HepG2 (cell line): ENCODE measurements around the gene ZNF414. TPM values are rescaled to one million over a fixed set of nuclear protein-coding genes. Genes with fewer than 3 reads are reported as not detected.

ENCODE experiments used
- ATAC-seq: fragments of 200-7000 bp; cut with Tn5 transposase; 3 replicates; pipeline ENCODE4 v1.9.1; 2020; ENCODE audit warnings: mild to moderate bottlenecking, moderate library complexity
- BruUV-seq: library from RNA; stranded (reverse); fragments of 400-500 nt; replicated peaks from 2 replicates; lab custom pipeline; 2021; lab: Mats Ljungman, UMichigan
- CTCF ChIA-PET: fragments of 300-600 bp; formaldehyde crosslinking; extraction: SDS; loops from one replicate; lab custom pipeline; 2021; ENCODE audit warnings: low total read pairs, inconsistent platforms, low intra/inter-chr PET ratio; lab: Yijun Ruan, JAX
- POLR2A ChIA-PET: fragments of 350-600 bp; sonication (Branson Sonifier 250); formaldehyde crosslinking; loops from one replicate; lab custom pipeline; 2020; ENCODE audit warnings: antibody characterized with exemption, inconsistent platforms; lab: Yijun Ruan, JAX
- DNase-seq: peaks from one replicate; pipeline ENCODE4 v3.0.0-alpha.2; 2015; ENCODE audit warnings: low spot score
- FAIRE-seq: peaks from 3 replicates; lab custom pipeline; 2011; peaks lifted over from hg19 to GRCh38; lab: Jason Lieb, UNC
- H2AFZ ChIP-seq: one replicate; pipeline ENCODE4 v1.6.1; 2011; ENCODE audit warnings: low read length, inconsistent platforms
- H3K27ac ChIP-seq: fragments of 300-600 bp; 3 replicates; pipeline ENCODE4 v1.8.0; 2011; ENCODE audit warnings: mixed run types, mild to moderate bottlenecking, mixed read lengths, low read length, inconsistent platforms; ENCODE audit not compliant: insufficient read depth; ENCODE audit errors: extremely low read length
- H3K27me3 ChIP-seq, 2 experiments: fragments of 200-600 bp in 1 of 2; 2 replicates in 1 of 2; 3 replicates in 1 of 2; pipeline versions ENCODE4 v1.6.0 to v1.8.0; 2011; ENCODE audit warnings: low read length in 2 of 2, mild to moderate bottlenecking in 2 of 2, moderate library complexity in 2 of 2, inconsistent platforms in 1 of 2; ENCODE audit not compliant: insufficient read depth in 2 of 2, control insufficient read depth in 1 of 2
- H3K36me3 ChIP-seq, 2 experiments: fragments of 200-600 bp in 1 of 2; replicated peaks in 1 of 2; 2 replicates in 1 of 2; 3 replicates in 1 of 2; pipeline versions ENCODE4 v1.5.1 to v1.8.0; 2011; ENCODE audit warnings: low read length in 2 of 2, inconsistent platforms in 1 of 2; ENCODE audit not compliant: insufficient read depth in 2 of 2, control insufficient read depth in 1 of 2
- H3K4me1 ChIP-seq: 2 replicates; pipeline ENCODE4 v1.5.1; 2012; ENCODE audit warnings: low read length, inconsistent platforms; ENCODE audit not compliant: insufficient read depth
- H3K4me2 ChIP-seq: 2 replicates; pipeline ENCODE4 v1.6.0; 2011; ENCODE audit warnings: low read depth, low read length, inconsistent platforms
- H3K4me3 ChIP-seq, 3 experiments: fragments of 200-600 bp in 1 of 3; sonication (generic), shearing (Covaris generic) in 1 of 3; replicated peaks in 1 of 3; 2 replicates each; pipeline ENCODE4 v1.5.1; 2011 to 2016; ENCODE audit warnings: low read length in 3 of 3, inconsistent platforms in 2 of 3, low read depth in 2 of 3, mild to moderate bottlenecking in 2 of 3, control low read depth in 1 of 3, mixed read lengths in 1 of 3; ENCODE audit not compliant: insufficient read depth in 1 of 3
- H3K79me2 ChIP-seq: one replicate; pipeline ENCODE4 v1.6.1; 2011; ENCODE audit warnings: low read length, inconsistent platforms; ENCODE audit not compliant: insufficient read depth
- H3K9ac ChIP-seq: 2 replicates; pipeline ENCODE4 v1.6.0; 2011; ENCODE audit warnings: mild to moderate bottlenecking, low read depth, low read length, inconsistent platforms; ENCODE audit not compliant: insufficient read depth
- H3K9me3 ChIP-seq: 2 replicates; pipeline ENCODE4 v1.5.1; 2012; ENCODE audit warnings: mild to moderate bottlenecking, low read length
- H4K20me1 ChIP-seq: 2 replicates; pipeline ENCODE4 v1.6.0; 2011; ENCODE audit warnings: inconsistent platforms, mild to moderate bottlenecking, low read length, moderate library complexity; ENCODE audit not compliant: insufficient read depth
- AKAP8 ChIP-seq: sonication (generic); formaldehyde crosslinking; IDR thresholded peaks from 2 replicates; pipeline ENCODE4 v1.5.1; 2020; ENCODE audit warnings: mild to moderate bottlenecking, missing genetic modification reagents
- ELF4 ChIP-seq: sonication (generic); formaldehyde crosslinking; IDR thresholded peaks from 2 replicates; pipeline ENCODE4 v1.5.0; 2020; ENCODE audit warnings: missing genetic modification reagents, mild to moderate bottlenecking, moderate library complexity, borderline replicate concordance
- MAFF ChIP-seq: IDR thresholded peaks from 2 replicates; pipeline ENCODE4 v1.6.1; 2011; ENCODE audit warnings: low read depth, low read length, improper control_type of control experiment
- MED13 ChIP-seq: sonication (generic); formaldehyde crosslinking; IDR thresholded peaks from 2 replicates; pipeline ENCODE4 v1.5.0; 2020; ENCODE audit warnings: missing genetic modification reagents
- NFE2L2 ChIP-seq: fragments of 150-350 bp; IDR thresholded peaks from 2 replicates; pipeline ENCODE4 v1.6.1; 2014; ENCODE audit warnings: low read length
- RBM39 ChIP-seq: fragments of 200-400 bp; formaldehyde crosslinking; IDR thresholded peaks from one replicate; pipeline ENCODE4 v1.6.1; 2018; ENCODE audit warnings: antibody characterized with exemption, mild to moderate bottlenecking, low read depth, low read length; ENCODE audit not compliant: poor library complexity, severe bottlenecking
- SMAD9 ChIP-seq: sonication (generic); formaldehyde crosslinking; IDR thresholded peaks from 2 replicates; pipeline ENCODE4 v1.5.1; 2020; ENCODE audit warnings: mild to moderate bottlenecking, missing genetic modification reagents
- STAT6 ChIP-seq: sonication (generic); formaldehyde crosslinking; IDR thresholded peaks from 2 replicates; pipeline ENCODE4 v1.4.0; 2020; ENCODE audit warnings: missing genetic modification reagents, mild to moderate bottlenecking, borderline replicate concordance
- ZNF207 ChIP-seq: fragments of 450-650 bp; IDR thresholded peaks from 2 replicates; pipeline ENCODE4 v1.6.1; 2016; ENCODE audit warnings: antibody characterized with exemption, borderline replicate concordance
- ZNF225 ChIP-seq: sonication (generic); formaldehyde crosslinking; IDR thresholded peaks from 2 replicates; pipeline ENCODE4 v1.4.0; 2020; ENCODE audit warnings: mild to moderate bottlenecking, missing genetic modification reagents
- ZNF451 ChIP-seq: sonication (generic); formaldehyde crosslinking; IDR thresholded peaks from 2 replicates; pipeline ENCODE4 v1.5.0; 2020; ENCODE audit warnings: mild to moderate bottlenecking, missing genetic modification reagents
- ZNF513 ChIP-seq: sonication (generic); formaldehyde crosslinking; conservative IDR thresholded peaks from 2 replicates; pipeline ENCODE4 v1.5.0; 2020; ENCODE audit warnings: missing genetic modification reagents
- ZNF550 ChIP-seq: sonication (generic); formaldehyde crosslinking; IDR thresholded peaks from 2 replicates; pipeline ENCODE4 v1.4.0; 2020; ENCODE audit warnings: mild to moderate bottlenecking, missing genetic modification reagents, borderline replicate concordance
- ZNF770 ChIP-seq: sonication (generic); formaldehyde crosslinking; IDR thresholded peaks from 2 replicates; pipeline ENCODE4 v1.5.0; 2020; ENCODE audit warnings: mild to moderate bottlenecking, missing genetic modification reagents
- ZNF790 ChIP-seq: sonication (generic); formaldehyde crosslinking; IDR thresholded peaks from 2 replicates; pipeline ENCODE4 v1.8.0; 2022; ENCODE audit warnings: missing genetic modification reagents, mild to moderate bottlenecking, borderline replicate concordance
- ZNF878 ChIP-seq: sonication (generic); formaldehyde crosslinking; IDR thresholded peaks from 2 replicates; pipeline ENCODE4 v1.8.1; 2023; ENCODE audit warnings: mild to moderate bottlenecking, missing genetic modification reagents, moderate library complexity
- ZSCAN21 ChIP-seq: sonication (generic); formaldehyde crosslinking; IDR thresholded peaks from 2 replicates; pipeline ENCODE4 v1.8.0; 2022; ENCODE audit warnings: mild to moderate bottlenecking, missing genetic modification reagents, moderate library complexity, borderline replicate concordance
- ZSCAN31 ChIP-seq: sonication (generic); formaldehyde crosslinking; IDR thresholded peaks from 2 replicates; pipeline ENCODE4 v1.5.0; 2020; ENCODE audit warnings: low read depth, mild to moderate bottlenecking, missing genetic modification reagents
- WGBS: methylation state at CpG from one replicate; pipeline ENCODE4 v1.1.6; 2017; ENCODE audit warnings: low lambda C conversion rate; 5-methylcytosine and 5-hydroxymethylcytosine counted together
- in situ Hi-C: cut with HindIII; loops from 2 replicates; pipeline ENCODE4 v1.10.0; 2017; ENCODE audit warnings: low pct_unique_long_range_greater_than_20kb; ENCODE audit not compliant: extremely low pct_ligation_motif_present
- intact Hi-C: fragments of 100-400 bp; cut with micrococcal nuclease; formaldehyde crosslinking; loops from one replicate; pipeline ENCODE4 v1.10.0; 2022; ENCODE audit not compliant: unreplicated experiment
- polyA plus RNA-seq, 8 experiments: library from polyadenylated mRNA; depleted of rRNA in 3 of 8; stranded (reverse) in 7 of 8; unstranded in 1 of 8; fragments of >200 nt; fragmentation: Illumina TruSeq in 4 of 8; extraction: Trizol in 4 of 8; gene quantifications; 2 replicates each; pipeline versions ENCODE4 v1.2.1 to v1.2.3, GENCODE V29; 2011 to 2016; ENCODE audit warnings: low read depth in 4 of 8, missing spikeins in 1 of 8, mixed read lengths in 1 of 8; ENCODE audit not compliant: insufficient read depth in 1 of 8
- total RNA-seq, 5 experiments: library from RNA; depleted of rRNA; stranded (reverse); fragments of >200 nt; fragmentation: Illumina TruSeq; extraction: Trizol; gene quantifications; 2 replicates each; pipeline ENCODE4 v1.2.3, GENCODE V29; 2016; ENCODE audit warnings: low read depth in 1 of 5

The ZNF414 gene
- total and polyA plus RNA-seq, 2 of the 13 experiments (the other 11 are each of a cell fraction or from before 2014, with no cell fraction given) = 2.5 to 4.0 TPM

GRCh38 chr19:8513036-8513686 lies 806 bp downstream of the ZNF414 start:
- FAIRE-seq (no peak), ATAC-seq (peak; percentile 65), DNase-seq (no peak)
- peak overlapping the region; percentile 89 to 95 (median 90) for H3K4me3 ChIP-seq
- ChIA-PET POLR2A (interaction anchor here (0.7 to 4.0 kb wide), 26 partner anchors 8 to 210 kb away, joined by 3 to 125 read pairs (median 6); partner anchors contain the start of genes HNRNPM, MARCHF2, NDUFA7 and NFILZ), CTCF (no interaction called here)
- no TSS peak for BruUV-seq
- H3K9me3 ChIP-seq = no peaks in the 10 kb centered on the region
- peaks cover 42% of the 10 kb centered on the region for H3K4me1 ChIP-seq
- no peaks in the 10 kb centered on the region for H3K36me3 ChIP-seq
- 55% methylated on average over 11 of the region's 19 CpGs for WGBS
- H3K9ac ChIP-seq = peak overlapping the region; percentile 96
- H4K20me1 ChIP-seq = no peaks in the 10 kb centered on the region
- H3K27me3 ChIP-seq = 0 out of 5 replicates have a peak, but pooled peaks cover 0 to 2% of the 10 kb centered on the region in 2 experiments
- peak overlapping the region; percentile 99 for H3K4me2 ChIP-seq
- H3K79me2 ChIP-seq = no peaks in the 10 kb centered on the region
- no peak overlapping the region for H2AFZ ChIP-seq
- peak overlapping the region; percentile 94 for H3K27ac ChIP-seq
- intact Hi-C loops = no loop called here
- in situ Hi-C loops = no loop called here
- TF ChIP-seq RBM39 (no peak), SMAD9 (CRISPR knock-in tag) (no peak), AKAP8 (0 out of 2 replicates have a peak, but pooled peaks have one; percentile 7), ZNF790 (0 out of 2 replicates have a peak, but pooled peaks have one; percentile 69), MAFF (no peak), MED13 (CRISPR knock-in tag) (no peak), ZNF770 (CRISPR knock-in tag) (peak; percentile 31; the same call in 1 of the 2 replicates), ZNF451 (CRISPR knock-in tag) (no peak), ZNF878 (0 out of 2 replicates have a peak, but pooled peaks have one; percentile 23), ZNF225 (CRISPR knock-in tag) (peak; percentile 16; the same call in 1 of the 2 replicates), ZNF550 (CRISPR knock-in tag) (0 out of 2 replicates have a peak, but pooled peaks have one; percentile 21), ZNF207 (no peak), ZSCAN31 (CRISPR knock-in tag) (0 out of 2 replicates have a peak, but pooled peaks have one; percentile 10), STAT6 (no peak), ELF4 (CRISPR knock-in tag) (peak; percentile 43; the same call in 1 of the 2 replicates), NFE2L2 (no peak), ZSCAN21 (CRISPR knock-in tag) (no peak), ZNF513 (no peak)
